Peyer's patch (tissue), 4 donors: ENCODE measurements around the gene DPYD. TPM values are rescaled to one million over a fixed set of nuclear protein-coding genes. Genes with fewer than 3 reads are reported as not detected.

Source experiments
- DNase-seq, 3 donors: peaks; one replicate each; pipeline ENCODE4 v3.0.0-alpha.2; 2017 to 2019
- H3K27ac ChIP-seq, 4 donors: fragments of 200-600 bp; sonication (generic); one replicate each; pipeline ENCODE4 v1.5.1; 2016 to 2019
- H3K27me3 ChIP-seq, 2 donors: fragments of 200-600 bp; sonication (generic); one replicate each; pipeline ENCODE4 v1.5.1; 2019
- H3K36me3 ChIP-seq, 3 donors: fragments of 200-600 bp; sonication (generic); one replicate each; pipeline ENCODE4 v1.5.1; 2016 to 2019
- H3K4me1 ChIP-seq, 4 donors: fragments of 200-600 bp; sonication (generic); one replicate each; pipeline ENCODE4 v1.5.1; 2016 to 2019
- H3K4me3 ChIP-seq, 4 donors: fragments of 200-600 bp; sonication (generic); 1 replicate in 3 of 4; 2 replicates in 1 of 4; pipeline ENCODE4 v1.5.1; 2016 to 2019; ENCODE audit warnings: mild to moderate bottlenecking in 1 of 4
- H3K9me3 ChIP-seq, 4 donors: fragments of 200-600 bp; sonication (generic); one replicate each; pipeline ENCODE4 v1.5.1; 2016 to 2019; ENCODE audit warnings: mild to moderate bottlenecking in 1 of 4
- POLR2A ChIP-seq, 2 donors: fragments of 450-650 bp; IDR thresholded peaks; one replicate each; pipeline ENCODE4 v1.5.1; 2017; ENCODE audit warnings: antibody characterized with exemption in 2 of 2, mild to moderate bottlenecking in 2 of 2, moderate library complexity in 2 of 2
- total RNA-seq, 4 donors: library from RNA; depleted of rRNA; stranded (reverse); fragments of >200 nt; gene quantifications; one replicate each; pipeline ENCODE4 v1.1.0, GENCODE V29; 2016
- TF ChIP-seq, protein P1 (sequence below), 6 experiments: fragments of 450-650 bp in 4 of 6; fragments of 200-600 bp in 2 of 6; sonication (generic) in 1 of 6; IDR thresholded peaks; one replicate each; pipeline ENCODE4 v1.5.1; 2017 to 2019; ENCODE audit warnings: antibody characterized with exemption in 6 of 6, mild to moderate bottlenecking in 3 of 6, moderate library complexity in 1 of 6

DPYD gene
- total RNA-seq, 4 donors from 2014 or later = 30.8 to 39.7 (median 36.4) TPM

DNA sequence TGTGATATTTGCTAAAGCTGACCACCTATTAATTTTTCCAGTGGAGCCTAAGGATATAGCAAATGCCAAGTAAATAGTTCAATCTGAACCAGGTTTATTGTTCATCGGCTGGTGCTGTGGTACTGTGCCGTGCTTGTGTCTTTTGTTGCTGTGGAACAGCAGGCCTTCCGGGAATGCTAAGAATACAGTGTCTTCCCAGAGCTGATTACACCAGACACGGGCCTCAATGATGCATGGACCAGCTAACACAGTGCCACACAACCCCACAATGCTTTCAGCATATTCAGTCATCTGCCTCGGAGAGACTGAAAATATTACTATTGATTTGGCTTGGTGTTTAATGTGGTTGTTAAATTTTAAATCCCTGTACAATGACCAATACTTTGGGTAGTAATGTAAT lies 783.8 kb downstream of the DPYD start:
- TF ChIP-seq, protein P1, sequence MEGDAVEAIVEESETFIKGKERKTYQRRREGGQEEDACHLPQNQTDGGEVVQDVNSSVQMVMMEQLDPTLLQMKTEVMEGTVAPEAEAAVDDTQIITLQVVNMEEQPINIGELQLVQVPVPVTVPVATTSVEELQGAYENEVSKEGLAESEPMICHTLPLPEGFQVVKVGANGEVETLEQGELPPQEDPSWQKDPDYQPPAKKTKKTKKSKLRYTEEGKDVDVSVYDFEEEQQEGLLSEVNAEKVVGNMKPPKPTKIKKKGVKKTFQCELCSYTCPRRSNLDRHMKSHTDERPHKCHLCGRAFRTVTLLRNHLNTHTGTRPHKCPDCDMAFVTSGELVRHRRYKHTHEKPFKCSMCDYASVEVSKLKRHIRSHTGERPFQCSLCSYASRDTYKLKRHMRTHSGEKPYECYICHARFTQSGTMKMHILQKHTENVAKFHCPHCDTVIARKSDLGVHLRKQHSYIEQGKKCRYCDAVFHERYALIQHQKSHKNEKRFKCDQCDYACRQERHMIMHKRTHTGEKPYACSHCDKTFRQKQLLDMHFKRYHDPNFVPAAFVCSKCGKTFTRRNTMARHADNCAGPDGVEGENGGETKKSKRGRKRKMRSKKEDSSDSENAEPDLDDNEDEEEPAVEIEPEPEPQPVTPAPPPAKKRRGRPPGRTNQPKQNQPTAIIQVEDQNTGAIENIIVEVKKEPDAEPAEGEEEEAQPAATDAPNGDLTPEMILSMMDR (IDR thresholded peaks at IDR 0.05) = no peak
- no peak for TF ChIP-seq POLR2A (IDR thresholded peaks at IDR 0.05)
- no peaks in the 10 kb centered on the region for H3K4me1 ChIP-seq

DNA sequence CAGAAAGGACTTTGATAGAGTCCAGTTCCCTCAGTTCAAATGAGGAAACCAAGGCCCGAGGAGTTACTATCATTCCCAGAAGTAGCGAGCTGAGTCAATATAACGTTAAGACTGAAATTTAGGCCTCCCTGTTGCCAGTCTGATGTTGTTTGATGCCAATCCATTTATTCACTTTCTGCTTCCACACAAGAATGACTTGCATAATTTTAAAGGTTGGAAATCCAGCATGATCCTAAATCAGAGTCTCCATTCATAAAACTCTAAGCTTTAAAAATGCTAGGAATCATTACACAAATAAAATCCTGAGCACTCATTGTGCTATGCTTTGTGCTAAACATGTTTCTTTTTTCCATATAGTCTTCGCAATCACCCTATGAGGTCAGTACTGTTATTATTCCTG lies 784.9 kb downstream of the DPYD start:
- TF ChIP-seq POLR2A (IDR thresholded peaks at IDR 0.05) = no peak
- TF ChIP-seq, protein P1 (IDR thresholded peaks at IDR 0.05) = no peak
- Histone ChIP-seq H3K9me3 (no peaks in the 10 kb centered on the region), H3K27me3 (no peaks in the 10 kb centered on the region), H3K4me1 (no peaks in the 10 kb centered on the region), H3K27ac (no peak overlapping the region), H3K4me3 (no peak overlapping the region), H3K36me3 (no peaks in the 10 kb centered on the region)
- DNase-seq = no peak

More for the DNA sequence above, 783.8 kb downstream of the DPYD start:
- H3K9me3 ChIP-seq = no peaks in the 10 kb centered on the region
- no peak overlapping the region for H3K4me3 ChIP-seq
- no peaks in the 10 kb centered on the region for H3K36me3 ChIP-seq
- H3K27me3 ChIP-seq = no peaks in the 10 kb centered on the region
- DNase-seq = no peak
- H3K27ac ChIP-seq = no peak overlapping the region

DNA sequence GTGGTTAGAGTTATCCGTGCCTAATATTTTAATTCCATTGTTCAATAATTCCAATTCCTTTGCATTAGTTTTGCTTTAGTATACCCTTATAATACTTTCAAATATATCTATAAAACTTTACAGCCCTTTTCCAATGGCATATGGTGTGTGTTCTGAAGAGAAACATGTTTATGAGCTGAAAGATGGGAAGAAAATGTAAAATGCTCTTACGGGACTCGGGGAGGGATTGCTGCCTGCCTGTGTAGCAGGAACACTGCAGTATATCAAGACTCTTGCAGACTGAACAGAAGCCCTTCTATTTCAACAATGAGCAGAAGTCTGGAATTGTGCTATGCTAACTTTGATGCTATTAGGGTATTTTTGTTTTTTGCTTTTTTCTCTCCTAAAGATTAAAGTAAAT lies 792.4 kb downstream of the DPYD start:
- no peaks in the 10 kb centered on the region for H3K9me3 ChIP-seq
- no peak overlapping the region for H3K27ac ChIP-seq
- H3K36me3 ChIP-seq = no peaks in the 10 kb centered on the region
- DNase-seq = no peak
- H3K4me1 ChIP-seq = no peaks in the 10 kb centered on the region
- H3K4me3 ChIP-seq = no peak overlapping the region
- TF ChIP-seq, protein P1 (IDR thresholded peaks at IDR 0.05) = no peak
- TF ChIP-seq POLR2A (IDR thresholded peaks at IDR 0.05) = no peak
- H3K27me3 ChIP-seq = no peaks in the 10 kb centered on the region

DNA sequence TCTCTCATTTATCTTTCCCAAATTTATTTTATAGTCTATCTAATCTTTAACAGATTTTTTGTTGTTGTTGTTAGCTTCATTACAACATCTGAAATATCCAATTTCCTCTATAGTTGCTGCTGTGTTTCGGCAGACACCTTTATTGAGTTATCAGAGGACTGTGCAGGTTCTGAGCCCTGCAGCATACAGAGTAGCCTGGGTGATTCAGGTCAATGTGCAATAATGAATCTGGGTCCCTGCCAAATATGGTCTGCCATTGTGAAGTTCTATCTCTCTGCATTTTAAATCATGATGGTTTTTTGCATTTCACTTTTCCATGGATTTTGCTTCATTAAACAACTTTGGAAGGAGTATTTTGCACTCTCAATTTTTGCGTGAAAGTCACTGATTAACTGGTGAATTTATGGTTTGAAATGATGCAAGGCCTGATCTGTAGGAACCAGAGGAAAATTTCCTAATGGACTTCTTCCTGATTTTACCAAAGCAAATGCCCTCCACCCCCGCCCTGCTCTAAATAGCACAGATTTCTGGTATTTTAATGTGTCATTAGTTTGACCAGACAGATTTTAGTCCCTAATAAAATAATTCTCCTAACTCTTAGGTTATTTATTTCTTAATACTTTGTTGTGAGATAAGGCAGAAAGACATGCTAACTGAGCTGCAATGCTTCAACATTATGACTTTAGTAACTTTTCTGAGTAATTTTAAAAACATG lies 797.0 kb downstream of the DPYD start:
- H3K27me3 ChIP-seq = no peaks in the 10 kb centered on the region
- no peak overlapping the region for H3K4me3 ChIP-seq
- no peaks in the 10 kb centered on the region for H3K9me3 ChIP-seq
- H3K36me3 ChIP-seq = no peaks in the 10 kb centered on the region
- no peak for DNase-seq
- H3K27ac ChIP-seq = no peak overlapping the region
- no peaks in the 10 kb centered on the region for H3K4me1 ChIP-seq
- TF ChIP-seq POLR2A (IDR thresholded peaks at IDR 0.05) = no peak
- TF ChIP-seq, protein P1 (IDR thresholded peaks at IDR 0.05) = no peak

DNA sequence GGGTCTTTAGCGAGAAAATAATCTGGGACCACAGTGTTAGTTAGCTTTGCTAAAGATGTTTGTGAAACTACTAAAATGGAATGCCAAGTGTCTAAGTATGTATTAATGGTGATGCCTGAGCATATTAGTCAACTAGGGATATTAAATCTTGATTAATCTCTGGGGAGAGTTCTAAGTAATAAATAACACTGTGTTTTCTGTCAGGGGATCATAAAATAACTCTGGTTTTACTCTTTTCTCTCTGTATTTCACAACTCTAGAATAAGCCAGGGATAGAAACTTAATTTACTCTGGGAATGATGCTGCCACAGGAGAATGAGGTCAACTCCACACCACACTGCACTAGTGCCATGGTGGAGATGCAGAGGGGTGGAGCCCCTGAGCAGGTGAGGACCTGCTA lies 800.0 kb downstream of the DPYD start:
- no peak for TF ChIP-seq POLR2A (IDR thresholded peaks at IDR 0.05)
- TF ChIP-seq, protein P1 (IDR thresholded peaks at IDR 0.05) = no peak
- H3K4me1 ChIP-seq = no peaks in the 10 kb centered on the region
- no peak for DNase-seq
- no peaks in the 10 kb centered on the region for H3K27me3 ChIP-seq
- H3K36me3 ChIP-seq = no peaks in the 10 kb centered on the region
- no peak overlapping the region for H3K4me3 ChIP-seq
- H3K9me3 ChIP-seq = no peaks in the 10 kb centered on the region
- H3K27ac ChIP-seq = no peak overlapping the region
